Adrenal gland (tissue), 5 donors: ENCODE data around the gene EXOC3.

ENCODE experiments used
- POLR2A ChIP-seq, 2 donors: fragments of 450-650 bp; IDR thresholded peaks; one replicate each; pipeline ENCODE4 v1.6.1; 2017; ENCODE audit warnings: antibody characterized with exemption in 2 of 2, mild to moderate bottlenecking in 2 of 2, moderate library complexity in 1 of 2
- TF ChIP-seq, protein P1 (sequence below), 6 experiments: fragments of 450-650 bp in 4 of 6; fragments of 200-600 bp in 2 of 6; sonication (generic) in 1 of 6; IDR thresholded peaks; 1 replicate in 5 of 6; 2 replicates in 1 of 6; pipeline versions ENCODE4 v1.5.1 to v1.8.0; 2016 to 2021; ENCODE audit warnings: antibody characterized with exemption in 6 of 6, mild to moderate bottlenecking in 2 of 6, moderate library complexity in 1 of 6
- donor health status: DM: no; HTN: no; CAD: no.

DNA sequence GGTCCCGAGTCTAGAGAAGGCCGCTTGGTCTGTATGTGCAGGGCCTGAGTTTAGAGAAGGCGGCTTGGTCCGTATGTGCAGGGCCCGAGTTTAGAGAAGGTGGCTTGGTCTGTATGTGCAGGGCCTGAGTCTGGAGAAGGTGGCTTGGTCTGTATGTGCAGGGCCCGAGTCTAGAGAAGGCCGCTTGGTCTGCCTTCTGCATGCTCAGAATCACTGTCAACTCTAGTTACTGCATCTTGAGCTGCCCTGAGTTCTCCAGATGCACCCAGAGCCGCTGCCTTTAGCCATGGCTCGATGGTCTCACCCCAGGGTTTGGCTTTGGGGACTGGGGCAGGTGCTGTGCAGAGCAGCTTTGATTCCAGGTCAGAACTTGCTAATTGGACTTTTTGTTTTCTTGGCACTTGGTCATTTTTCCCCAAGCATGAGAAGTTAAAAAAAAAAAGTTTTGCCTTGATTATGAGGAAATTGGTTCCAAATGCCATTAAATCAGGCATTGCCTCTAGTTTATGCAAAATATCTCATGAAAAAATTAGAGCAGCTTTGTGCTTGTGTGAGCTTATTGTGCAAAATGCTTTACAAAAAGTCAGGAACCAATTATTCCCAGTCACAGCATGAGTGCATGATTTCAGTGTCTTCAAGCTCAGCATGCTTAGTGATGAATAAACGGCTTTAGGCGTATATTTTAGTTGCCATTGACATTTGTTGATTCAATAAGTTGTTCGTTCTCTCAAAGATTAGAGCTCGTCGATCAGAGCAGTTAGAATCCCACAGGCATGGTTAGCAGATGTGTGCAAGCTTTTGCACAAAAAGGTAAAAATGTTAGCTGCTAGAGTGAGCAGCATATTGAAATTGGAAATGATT is 25.4 kb upstream of the EXOC3 start:
- TF ChIP-seq, protein P1, sequence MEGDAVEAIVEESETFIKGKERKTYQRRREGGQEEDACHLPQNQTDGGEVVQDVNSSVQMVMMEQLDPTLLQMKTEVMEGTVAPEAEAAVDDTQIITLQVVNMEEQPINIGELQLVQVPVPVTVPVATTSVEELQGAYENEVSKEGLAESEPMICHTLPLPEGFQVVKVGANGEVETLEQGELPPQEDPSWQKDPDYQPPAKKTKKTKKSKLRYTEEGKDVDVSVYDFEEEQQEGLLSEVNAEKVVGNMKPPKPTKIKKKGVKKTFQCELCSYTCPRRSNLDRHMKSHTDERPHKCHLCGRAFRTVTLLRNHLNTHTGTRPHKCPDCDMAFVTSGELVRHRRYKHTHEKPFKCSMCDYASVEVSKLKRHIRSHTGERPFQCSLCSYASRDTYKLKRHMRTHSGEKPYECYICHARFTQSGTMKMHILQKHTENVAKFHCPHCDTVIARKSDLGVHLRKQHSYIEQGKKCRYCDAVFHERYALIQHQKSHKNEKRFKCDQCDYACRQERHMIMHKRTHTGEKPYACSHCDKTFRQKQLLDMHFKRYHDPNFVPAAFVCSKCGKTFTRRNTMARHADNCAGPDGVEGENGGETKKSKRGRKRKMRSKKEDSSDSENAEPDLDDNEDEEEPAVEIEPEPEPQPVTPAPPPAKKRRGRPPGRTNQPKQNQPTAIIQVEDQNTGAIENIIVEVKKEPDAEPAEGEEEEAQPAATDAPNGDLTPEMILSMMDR (IDR thresholded peaks at IDR 0.05), result no peak
- TF ChIP-seq POLR2A (IDR thresholded peaks at IDR 0.05), result no peak
